Activated CD4-positive, alpha-beta T cell treated with anti-CD3 and anti-CD28 coated beads, Interleukin-2, amount 50 U/mL, for 1 hour (primary cell): ENCODE data around the gene RAB40A.
A peak's percentile ranks its signal among the peaks of the same experiment; 100 is the strongest.
"Not testable (repeated sequence)": the region's sequence is repeated elsewhere in the genome, so short reads cannot be mapped to it uniquely, and the experiment has no call there.

Source experiments
- DNase-seq: peaks from one replicate; pipeline ENCODE4 v3.0.0-alpha.2; 2020

The RAB40A gene

DNA sequence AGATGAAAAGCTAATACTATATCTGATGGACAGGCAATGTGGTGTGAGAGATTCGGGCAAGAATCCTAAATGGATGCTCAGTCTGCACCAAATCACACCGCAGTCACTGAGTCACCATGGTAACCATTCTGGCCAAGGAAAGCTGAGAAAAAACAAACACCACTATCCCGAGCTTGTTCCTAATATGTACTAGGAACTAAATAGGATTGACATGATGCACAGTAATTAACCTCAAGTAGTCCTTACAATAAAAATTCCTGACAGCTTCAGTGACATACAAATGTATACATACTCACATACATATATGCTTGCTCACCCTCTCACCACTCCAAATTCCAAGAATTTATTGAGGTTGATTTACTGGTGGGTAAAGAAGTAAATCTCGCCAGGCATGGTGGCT lies 1.1 kb upstream of the RAB40A start:
- no peak for DNase-seq

DNA sequence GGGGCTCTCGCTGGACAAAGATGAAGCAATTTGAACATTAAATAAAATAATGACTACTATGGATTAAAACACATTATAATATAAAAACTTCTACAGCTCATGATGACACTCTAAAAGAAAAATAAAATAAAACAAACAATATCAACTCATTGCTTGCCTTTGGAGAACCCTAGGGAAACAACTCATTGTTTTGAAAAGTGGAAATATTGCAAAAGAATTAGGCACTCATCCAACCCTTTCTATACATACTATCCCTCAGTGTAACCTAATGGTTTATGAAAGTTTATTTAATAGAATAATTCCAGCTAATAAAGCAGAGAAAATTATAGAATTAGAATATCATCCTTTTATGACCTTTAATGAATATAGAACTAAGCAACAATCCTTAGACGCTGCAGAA lies 718 bp downstream of the RAB40A start:
- no peak for DNase-seq

DNA sequence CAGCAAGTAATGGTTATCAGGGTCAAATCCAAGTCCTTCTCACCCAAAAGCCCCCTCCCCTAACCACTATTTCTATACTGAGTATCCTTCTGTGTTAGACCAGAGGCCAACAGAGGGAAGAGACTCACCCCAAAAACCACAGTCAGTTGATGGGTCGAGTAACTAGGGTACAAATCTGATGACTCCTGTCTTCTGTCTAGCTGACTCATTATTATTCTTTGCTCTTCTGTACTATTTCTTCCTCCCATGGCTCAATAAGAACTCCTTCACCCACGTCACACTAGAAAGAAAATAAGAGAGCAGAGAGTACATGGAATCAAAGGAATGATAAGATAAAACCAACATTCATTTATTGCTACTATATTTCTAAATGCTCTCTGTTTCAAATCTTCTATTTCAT lies 2.0 kb downstream of the RAB40A start:
- no peak for DNase-seq

DNA sequence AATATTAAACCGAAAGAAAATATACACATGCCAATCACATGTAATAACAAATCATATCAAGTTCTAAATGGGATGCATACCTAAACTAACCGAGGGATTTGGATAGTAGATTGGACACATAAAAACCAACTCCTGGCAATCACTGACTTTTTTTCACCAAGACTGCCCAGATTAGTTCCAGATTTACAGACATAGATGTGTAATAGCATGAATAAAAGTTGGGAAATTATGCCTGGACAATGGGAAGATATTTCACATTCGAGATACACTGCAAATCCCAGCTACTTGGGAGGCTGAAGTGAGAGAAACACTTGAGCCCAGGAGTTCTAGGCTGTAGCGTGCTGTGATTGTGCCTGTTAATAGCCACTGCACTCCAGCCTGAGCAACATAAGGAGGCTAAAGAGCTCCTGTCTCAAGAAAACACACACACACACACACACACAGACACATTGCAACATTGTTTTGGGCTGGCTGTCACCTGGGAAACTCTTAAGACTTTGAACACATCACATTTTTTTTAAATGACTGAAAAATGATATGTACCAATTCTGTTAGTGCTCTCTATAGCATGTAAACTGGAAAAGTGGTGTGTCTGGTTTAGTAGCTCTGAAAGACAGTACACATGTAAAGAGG lies 5.7 kb downstream of the RAB40A start:
- DNase-seq: no peak

DNA sequence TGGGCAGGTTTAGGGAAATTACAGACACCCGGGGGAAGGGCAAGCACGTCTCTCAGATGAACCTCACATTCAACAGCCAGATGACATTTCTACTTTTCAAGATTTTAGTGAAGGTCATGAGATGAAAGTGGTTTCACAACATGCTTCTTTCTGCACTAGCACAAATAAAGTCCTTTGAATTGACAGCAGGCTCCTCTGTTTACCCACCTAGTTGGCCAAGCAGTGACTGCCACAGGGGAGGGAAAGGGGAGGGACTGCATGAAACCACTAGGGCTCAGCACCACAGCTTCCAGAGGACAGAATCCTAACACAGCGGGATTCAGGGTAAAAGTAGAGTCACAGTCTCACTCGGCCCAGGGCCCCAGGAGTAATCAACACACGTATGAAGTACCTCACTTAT lies 6.2 kb downstream of the RAB40A start:
- DNase-seq: no peak

DNA sequence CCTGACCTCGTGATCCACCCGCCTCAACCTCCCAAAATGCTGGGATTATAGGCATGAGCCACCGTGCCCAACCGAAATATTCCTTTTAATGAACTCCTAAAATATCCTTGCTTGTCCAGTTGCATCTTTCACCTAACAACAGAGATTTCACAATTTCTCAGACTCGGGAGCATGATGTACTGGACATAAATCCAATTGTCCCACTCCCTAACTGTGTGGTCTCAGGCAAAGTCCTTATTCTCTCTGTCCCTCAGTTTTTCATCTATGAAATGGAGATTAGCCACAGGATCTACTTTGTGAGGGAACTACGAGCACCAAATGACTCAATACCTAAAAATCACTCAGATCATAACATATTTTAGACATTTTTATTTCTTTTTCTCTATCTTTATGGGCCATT lies 9.3 kb downstream of the RAB40A start:
- DNase-seq: no peak

DNA sequence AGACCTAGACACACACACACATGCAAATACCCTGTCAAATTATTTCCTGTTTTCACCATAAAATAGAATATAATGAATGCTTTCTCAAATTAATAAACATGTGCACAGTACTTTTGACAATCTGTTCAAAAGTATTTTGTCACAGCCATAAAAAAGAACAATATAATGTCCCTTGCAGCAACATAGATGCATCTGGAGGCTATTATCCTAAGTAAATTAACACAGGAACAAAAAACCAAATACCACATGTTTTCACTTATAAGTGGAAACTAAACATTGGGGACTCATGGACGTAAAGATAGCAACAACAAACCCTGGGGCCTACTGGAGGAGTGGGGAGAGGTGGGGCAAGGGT lies 15.5 kb downstream of the RAB40A start:
- DNase-seq: no peak

DNA sequence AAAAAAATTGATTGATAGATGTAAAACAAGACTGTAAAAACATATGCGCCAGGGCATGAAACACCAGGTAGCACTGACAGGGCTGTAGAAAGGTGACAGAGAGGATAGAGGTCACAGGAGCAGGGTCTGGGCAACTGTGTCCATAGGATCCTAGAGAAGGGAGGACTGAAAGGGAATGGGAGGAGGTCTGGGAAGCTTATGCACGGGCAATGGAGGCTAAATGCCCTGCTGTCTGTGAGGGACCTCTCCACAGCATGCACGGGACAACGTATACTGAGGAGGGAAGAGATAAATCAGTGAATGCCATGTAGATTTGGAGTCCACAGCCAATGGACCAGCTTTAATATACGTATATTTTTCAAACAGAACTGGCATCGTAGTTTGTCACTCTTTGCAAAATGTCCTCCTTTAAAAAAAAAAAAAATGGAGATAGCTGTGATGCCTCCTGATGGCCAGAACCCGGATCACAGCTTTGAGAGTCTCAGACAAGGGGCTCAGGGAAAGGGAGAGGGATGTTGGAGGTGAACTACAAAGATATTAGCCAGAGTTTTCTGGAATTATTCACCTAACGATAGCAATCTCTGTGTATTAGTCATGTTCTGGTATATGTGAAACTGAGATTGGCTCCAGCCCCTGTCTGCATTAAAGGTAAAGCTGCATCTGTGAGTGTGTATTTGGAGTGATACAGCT lies 16.0 kb downstream of the RAB40A start:
- DNase-seq: no peak

DNA sequence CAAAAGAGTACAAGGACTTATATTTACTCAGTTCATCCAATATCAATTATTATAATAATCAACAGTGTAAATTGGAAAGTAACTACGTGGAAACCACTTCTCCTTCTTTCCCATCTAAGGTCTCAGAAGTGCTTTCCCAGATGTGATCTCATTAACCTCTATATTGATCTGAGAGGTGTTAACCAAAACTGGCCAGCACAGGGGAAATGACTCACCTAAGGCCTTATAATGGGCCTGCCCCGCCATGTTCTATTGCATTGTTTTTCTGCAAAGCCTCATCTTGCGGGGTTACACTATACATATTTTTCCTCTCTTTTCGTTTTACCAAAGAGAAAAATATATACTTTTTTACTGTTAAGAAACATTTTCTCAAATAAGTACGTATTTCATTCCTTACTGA lies 20.5 kb downstream of the RAB40A start:
- DNase-seq: no peak

DNA sequence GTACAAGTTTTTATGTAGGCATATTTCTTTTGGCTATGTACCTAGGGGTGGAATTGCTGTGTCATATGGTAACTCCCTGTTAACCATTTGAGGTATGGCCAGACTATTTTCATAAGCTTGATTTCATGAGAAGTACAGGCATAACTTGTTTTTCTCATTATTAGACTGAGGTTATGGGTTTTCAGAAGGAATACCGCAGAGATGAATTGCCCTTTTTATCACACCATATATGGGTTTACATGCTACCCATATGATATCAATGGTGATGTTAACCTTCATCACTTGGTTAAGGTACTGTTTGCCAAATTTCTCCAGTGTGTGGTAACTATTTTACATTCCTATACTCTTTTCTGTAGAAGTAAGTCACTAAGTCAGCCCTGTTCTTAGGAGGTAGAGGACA lies 23.5 kb downstream of the RAB40A start:
- no peak for DNase-seq

DNA sequence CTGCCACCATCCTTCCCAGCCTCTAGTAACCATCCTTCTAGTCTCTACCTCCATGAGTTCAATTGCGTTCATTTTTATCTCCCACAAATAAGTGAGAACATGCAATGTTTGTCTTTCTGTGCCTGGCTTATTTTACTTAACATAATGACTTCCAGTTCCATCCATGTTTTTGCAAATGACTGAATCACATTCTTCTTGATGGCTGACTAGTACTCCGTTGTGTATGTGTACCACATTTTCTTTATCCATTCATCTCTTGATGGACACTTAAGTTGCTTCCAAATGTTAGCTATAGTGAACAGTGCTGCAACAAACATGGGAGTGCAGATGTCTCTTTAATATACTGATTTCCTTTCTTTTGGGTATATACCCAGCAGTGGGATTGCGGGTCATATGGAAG lies 25.7 kb downstream of the RAB40A start:
- not testable (repeated sequence) for DNase-seq

DNA sequence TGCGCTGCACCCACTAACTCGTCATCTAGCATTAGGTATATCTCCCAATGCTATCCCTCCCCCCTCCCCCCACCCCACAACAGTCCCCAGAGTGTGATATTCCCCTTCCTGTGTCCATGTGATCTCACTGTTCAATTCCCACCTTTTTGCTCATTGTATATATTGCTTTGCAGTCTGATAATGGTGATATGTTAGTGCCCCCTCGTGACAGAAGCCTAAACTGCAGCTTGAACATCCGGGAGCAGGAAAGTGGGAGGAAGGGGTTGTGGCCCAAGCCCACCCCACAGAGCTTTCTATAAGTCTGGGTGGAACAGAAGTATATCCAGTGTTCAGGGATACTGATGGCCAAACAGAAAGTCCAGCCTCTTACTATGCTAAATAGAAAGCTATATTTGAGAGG lies 29.6 kb downstream of the RAB40A start:
- peak; percentile 46 for DNase-seq

DNA sequence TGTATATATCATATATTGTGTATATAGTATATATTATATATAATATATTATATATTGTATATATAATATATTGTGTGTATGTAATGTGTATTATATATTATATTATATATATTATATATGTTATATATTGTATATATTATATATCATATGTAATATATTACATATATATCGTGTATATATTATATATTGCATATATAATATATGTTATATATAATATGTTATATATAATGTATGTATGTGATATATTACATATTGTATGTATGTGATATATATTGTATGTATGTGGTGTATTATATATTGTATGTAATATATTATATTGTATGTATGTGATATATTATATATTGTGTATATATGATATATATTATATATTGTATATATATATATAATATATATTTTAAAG lies 30.5 kb downstream of the RAB40A start:
- no peak for DNase-seq

DNA sequence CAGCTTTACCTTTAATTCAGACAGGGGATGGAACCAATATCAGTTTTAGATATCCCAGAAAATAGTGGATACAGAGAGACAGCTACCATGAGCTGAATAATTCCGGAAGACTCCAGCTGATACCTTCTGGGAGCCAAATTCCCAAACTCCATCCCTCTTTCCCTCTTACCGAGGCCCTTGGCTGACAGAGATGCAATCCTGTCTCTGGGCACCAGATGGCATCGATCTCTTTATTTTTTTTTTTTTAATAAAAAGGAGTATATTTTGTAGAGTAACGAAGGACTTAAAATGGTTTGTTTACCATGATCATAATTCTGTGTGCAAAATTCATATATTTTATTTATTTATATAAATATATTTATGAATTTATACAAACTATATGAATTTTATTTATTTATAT lies 31.0 kb downstream of the RAB40A start:
- no peak for DNase-seq

DNA sequence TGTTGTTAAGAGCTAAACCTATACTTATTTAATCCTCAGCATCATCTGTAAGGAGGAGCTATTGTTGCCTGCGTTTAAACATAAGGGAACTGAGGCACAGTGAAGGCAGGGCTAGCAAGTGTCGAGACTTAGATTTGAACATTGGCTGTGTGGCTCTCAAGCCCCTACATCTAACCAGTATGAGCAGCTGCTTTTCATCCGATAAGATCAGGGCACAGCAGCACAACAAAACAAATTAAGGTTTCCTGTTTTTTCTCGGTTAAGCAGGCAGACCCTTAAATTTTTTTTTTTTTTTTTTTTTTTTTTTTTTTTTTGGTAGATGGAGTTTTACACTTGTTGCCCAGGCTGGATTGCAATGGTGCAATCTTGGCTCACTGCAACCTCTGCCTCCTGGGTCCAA lies 35.6 kb downstream of the RAB40A start:
- no peak for DNase-seq

DNA sequence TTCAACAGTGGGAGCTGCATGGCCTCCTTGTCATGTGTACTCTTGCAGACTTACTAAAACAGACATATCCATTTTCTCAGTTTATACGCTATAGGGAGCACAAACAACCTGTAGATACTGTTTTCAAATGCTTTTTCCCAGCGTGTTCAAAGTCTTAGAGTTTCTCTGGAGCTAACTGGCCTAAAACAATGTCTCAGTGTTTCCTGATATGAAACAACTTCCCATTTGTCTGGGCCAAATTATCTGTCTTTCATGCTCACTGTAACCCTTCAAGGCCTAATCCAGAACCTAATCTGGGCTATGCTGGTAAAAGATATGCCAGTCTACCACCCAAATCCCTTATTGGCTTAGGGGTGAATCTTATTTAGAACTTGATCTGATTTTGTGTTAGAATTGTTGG lies 38.8 kb downstream of the RAB40A start:
- DNase-seq: no peak

DNA sequence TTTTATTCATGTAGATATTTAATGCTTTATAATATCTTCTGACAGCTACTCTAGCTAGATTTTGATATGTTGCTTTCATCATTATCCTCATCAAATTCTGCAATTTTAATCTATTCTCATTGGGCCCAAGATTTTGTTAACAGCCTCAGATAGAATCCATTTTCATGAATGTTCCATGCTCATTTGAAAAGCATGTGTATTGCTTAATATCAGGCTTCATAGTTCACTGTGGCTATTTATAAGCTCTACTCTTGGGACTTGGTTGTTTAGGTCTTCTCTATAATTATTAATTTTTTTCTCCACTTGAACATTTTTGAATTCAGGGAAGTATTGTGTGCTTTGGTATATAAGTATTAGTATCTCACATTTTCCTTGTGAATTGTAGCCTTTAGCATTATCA lies 41.8 kb downstream of the RAB40A start:
- DNase-seq: no peak

DNA sequence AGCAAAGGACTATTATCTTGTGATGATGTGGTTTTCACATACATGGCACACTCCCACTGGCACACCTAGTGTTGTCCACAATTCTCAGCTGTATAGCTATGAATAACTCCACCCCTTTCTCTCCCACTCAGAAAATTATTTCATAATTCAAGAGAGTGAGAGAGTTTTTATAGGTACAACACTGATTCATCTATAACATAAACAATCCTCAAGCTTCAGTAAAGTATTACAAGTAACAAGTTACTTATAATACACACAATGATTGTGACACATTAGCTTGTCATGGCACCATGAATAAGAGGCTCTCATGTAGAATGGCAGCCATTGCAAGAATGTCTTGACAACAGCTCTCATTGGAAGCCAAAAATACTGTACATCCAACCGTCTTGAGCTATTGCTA lies 43.9 kb downstream of the RAB40A start:
- no peak for DNase-seq

DNA sequence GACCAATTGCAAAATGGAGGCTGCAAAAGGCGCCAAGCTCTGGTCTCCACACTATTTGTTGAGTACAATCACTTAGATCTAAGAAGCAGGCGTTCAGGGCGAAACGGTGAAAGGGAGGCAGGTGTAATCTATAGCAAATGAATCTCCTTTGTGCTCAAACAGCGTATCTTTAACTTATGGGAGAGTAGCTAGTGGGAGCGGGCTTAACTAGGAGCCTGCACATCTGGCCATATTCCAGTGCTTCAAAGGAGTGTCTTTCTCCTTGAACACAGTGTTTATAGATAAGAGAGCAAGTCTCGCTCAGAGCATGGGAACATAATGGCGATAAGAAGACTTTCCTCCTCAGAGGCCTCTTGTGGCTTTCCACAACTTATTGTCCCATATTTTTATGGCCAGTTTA lies 49.3 kb downstream of the RAB40A start:
- DNase-seq: not testable (repeated sequence)

DNA sequence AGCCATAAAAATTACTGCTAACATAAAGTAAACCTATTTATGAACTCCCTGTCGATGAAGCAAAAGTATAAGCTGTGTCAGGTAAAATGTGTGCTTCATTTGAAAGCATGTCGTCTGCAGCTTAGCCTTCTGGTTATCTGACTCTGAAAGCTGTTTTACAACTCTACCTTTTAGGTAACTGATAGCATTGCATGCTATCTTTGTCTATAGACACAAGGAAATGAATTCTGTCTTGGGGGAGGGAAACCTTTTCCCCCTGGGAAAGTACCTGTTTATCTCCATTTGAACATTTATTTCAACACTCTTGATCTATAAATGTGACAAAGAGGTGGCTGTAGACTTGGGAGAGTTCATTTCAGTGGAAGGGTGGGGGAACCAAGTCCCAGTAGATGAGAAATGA lies 51.4 kb downstream of the RAB40A start:
- DNase-seq: no peak

DNA sequence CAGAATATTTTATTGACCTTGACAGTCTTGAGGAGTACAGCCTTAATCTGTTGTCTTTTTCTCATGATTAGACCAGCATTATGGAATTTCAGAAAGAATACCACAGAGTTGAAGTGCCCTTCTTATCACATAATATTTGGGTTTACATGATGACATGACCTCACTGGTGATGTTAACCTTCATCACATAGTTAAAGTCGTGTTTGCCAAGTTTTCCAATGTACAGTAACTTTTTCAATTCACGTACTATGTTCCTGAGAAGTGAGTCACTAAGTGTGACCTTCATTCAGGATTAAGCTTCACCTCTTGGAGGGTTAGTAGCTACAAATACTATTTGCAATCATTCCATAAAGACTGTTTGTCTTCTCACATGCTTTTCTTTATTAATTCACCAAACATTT lies 52.1 kb downstream of the RAB40A start:
- DNase-seq: no peak

DNA sequence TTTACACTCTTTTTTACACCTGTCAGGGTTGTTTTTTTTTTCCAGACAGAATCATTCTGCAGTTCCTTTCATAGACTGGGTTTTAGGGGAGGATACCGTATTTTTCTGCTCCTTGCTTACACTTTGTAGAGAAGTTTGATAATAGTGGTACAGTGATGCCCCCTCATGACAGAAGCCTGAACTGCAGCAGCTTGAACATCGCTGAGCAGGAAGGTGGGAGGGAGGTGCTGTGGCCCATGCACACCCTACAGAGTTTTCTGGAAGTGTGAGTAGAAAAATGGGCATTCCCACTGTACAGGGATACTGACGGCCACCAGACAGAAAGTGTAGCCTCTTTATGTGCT lies 54.5 kb downstream of the RAB40A start:
- peak; percentile 77 for DNase-seq

DNA sequence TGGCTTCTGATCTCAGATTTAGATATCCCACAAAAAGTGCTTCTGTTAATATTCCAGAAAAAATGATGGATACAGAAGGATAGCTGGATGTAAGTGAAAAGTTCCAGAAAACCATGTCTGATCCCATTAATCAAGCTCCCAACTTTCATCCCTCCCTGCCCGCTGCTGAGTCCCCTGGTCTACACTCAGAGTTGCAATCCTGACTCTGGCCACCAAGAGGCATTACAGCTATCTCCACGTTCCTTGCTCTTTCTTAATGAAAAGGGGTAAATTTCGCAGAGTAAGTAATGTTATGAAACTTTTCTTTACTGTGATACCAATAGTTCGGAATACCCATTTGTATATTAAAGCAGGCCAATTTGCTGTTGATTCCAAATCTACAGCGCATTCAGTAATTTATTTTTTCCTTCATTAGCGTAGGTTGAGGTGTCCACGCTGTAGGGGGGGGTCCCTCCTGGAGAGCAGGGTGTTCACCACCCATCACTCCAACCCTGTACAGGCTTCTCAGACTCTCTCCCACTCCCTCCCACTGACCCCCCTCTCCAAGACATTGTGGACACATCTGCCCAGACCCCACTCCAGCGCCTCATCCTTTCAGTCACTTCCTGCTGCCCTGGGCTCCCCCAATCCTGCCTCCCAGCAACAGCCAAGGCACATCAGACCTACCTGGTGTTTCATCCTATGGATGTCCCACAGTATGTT lies 55.1 kb downstream of the RAB40A start:
- DNase-seq: peak; percentile 25

DNA sequence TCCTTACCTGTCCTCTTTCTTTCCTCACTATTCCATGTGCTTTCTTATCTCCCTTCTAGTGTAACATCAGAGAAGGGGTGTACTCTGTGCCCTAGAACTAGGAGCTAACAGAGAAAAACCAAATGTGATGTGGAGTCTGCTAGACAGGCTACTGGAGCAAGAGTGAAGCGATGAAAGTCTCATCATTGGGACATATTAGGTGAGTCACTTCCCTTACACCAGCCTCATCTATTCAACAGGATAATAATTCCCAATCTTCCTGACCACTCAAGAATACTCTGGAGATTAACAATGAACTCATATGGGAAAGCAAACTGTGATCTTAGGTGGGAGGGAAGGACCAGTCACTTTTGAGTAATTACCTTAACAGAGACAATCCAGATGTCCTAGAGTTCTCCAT lies 58.1 kb downstream of the RAB40A start:
- DNase-seq: no peak
